Fibroblast of skin of back (primary cell): ENCODE results near the gene ACTR3.
"Not testable (repeated sequence)": the region's sequence is repeated elsewhere in the genome, so short reads cannot be mapped to it uniquely, and the experiment has no call there.

Experiments used
- DNase-seq: peaks from one replicate; pipeline ENCODE4 v3.0.0-alpha.2; 2013

ACTR3 gene

GRCh38 chr2:113906647-113907046 is 16.8 kb downstream of the ACTR3 start:
- no peak for DNase-seq

- DNase-seq: no peak
These were observed 17.4 kb downstream of the ACTR3 start for GRCh38 chr2:113907297-113907696.

- DNase-seq: no peak
These were observed 20.3 kb downstream of the ACTR3 start for GRCh38 chr2:113910110-113910717.

GRCh38 chr2:113910967-113911678 is 21.2 kb downstream of the ACTR3 start:
- no peak for DNase-seq

GRCh38 chr2:113915082-113915819 is 25.4 kb downstream of the ACTR3 start:
- DNase-seq: no peak

GRCh38 chr2:113918229-113918628 is 28.3 kb downstream of the ACTR3 start:
- no peak for DNase-seq

GRCh38 chr2:113920996-113921395 is 31.1 kb downstream of the ACTR3 start:
- DNase-seq: peak; percentile 48

- no peak for DNase-seq
These were observed 32.4 kb downstream of the ACTR3 start for GRCh38 chr2:113922335-113922734.

- no peak for DNase-seq
These were observed 32.9 kb downstream of the ACTR3 start for GRCh38 chr2:113922784-113923183.

- DNase-seq: no peak
These were observed 36.0 kb downstream of the ACTR3 start for GRCh38 chr2:113925884-113926283.

GRCh38 chr2:113926314-113926713 is 36.4 kb downstream of the ACTR3 start:
- no peak for DNase-seq

- no peak for DNase-seq
These were observed 40.6 kb downstream of the ACTR3 start for GRCh38 chr2:113930448-113930847.

GRCh38 chr2:113937501-113937900 is 47.6 kb downstream of the ACTR3 start:
- no peak for DNase-seq

GRCh38 chr2:113940891-113941290 is 51.0 kb downstream of the ACTR3 start:
- no peak for DNase-seq

- DNase-seq: not testable (repeated sequence)
These were observed 55.9 kb downstream of the ACTR3 start for GRCh38 chr2:113945784-113946183.

GRCh38 chr2:113950906-113951305 is 61.0 kb downstream of the ACTR3 start:
- DNase-seq: not testable (repeated sequence)

- DNase-seq: no peak
These were observed 71.1 kb downstream of the ACTR3 start for GRCh38 chr2:113961000-113961399.

GRCh38 chr2:113962692-113963480 is 73.0 kb downstream of the ACTR3 start:
- peak; percentile 59 for DNase-seq

GRCh38 chr2:113963965-113964364 is 74.1 kb downstream of the ACTR3 start:
- DNase-seq: no peak

GRCh38 chr2:113964436-113964835 is 74.5 kb downstream of the ACTR3 start:
- no peak for DNase-seq

- DNase-seq: no peak
These were observed 75.3 kb downstream of the ACTR3 start for GRCh38 chr2:113965228-113965627.

- peak; percentile 38 for DNase-seq
These were observed 75.8 kb downstream of the ACTR3 start for GRCh38 chr2:113965644-113966043.

GRCh38 chr2:113966171-113966570 is 76.3 kb downstream of the ACTR3 start:
- DNase-seq: no peak
